Activated CD4-positive, alpha-beta T cell treated with anti-CD3 and anti-CD28 coated beads, Interleukin-2, amount 10 ng/mL, durations not matched to agents 24 days and 14 days (primary cell): ENCODE data around the gene SPIN3. TPM values are rescaled to one million over a fixed set of nuclear protein-coding genes. Genes with fewer than 3 reads are reported as not detected.
A peak's percentile ranks its signal among the peaks of the same experiment; 100 is the strongest.
"Not testable (repeated sequence)": the region's sequence is repeated elsewhere in the genome, so short reads cannot be mapped to it uniquely, and the experiment has no call there.

Experiments
- DNase-seq: peaks from one replicate; pipeline ENCODE4 v3.0.0; 2022
- H3K27ac Mint-ChIP-seq: one replicate; pipeline ENCODE4 v1.8.0; 2022; ENCODE audit warnings: mild to moderate bottlenecking, mixed read lengths
- H3K27me3 Mint-ChIP-seq: one replicate; pipeline ENCODE4 v1.8.0; 2022; ENCODE audit warnings: mixed read lengths
- H3K36me3 Mint-ChIP-seq: one replicate; pipeline ENCODE4 v1.8.0; 2022; ENCODE audit warnings: low read depth, mild to moderate bottlenecking, mixed read lengths
- H3K4me1 Mint-ChIP-seq: one replicate; pipeline ENCODE4 v1.8.0; 2021; ENCODE audit warnings: mixed read lengths
- H3K4me3 Mint-ChIP-seq: one replicate; pipeline ENCODE4 v1.8.0; 2022; ENCODE audit warnings: mild to moderate bottlenecking, moderate library complexity, mixed read lengths
- H3K9me3 Mint-ChIP-seq: one replicate; pipeline ENCODE4 v1.8.0; 2021; ENCODE audit warnings: mixed read lengths
- intact Hi-C: fragments of 100-400 bp; cut with micrococcal nuclease; formaldehyde crosslinking; loops from one replicate; pipeline ENCODE4 v1.15.1; 2023
- total RNA-seq: library from RNA; stranded (reverse); gene quantifications from 2 replicates; pipeline ENCODE4 v1.2.3, GENCODE V29; 2022

The SPIN3 gene
- 9.3 and 9.5 TPM in 2 replicates for total RNA-seq

GRCh38 chrX:56995271-56995994, at the start of gene SPIN3:
TSS of gene SPIN3 (minus strand) at chrX:56995541. CDS start at chrX:56994947, 594 bp downstream.
- peak within 1 kb of the TSS; percentile 91 for H3K27ac Mint-ChIP-seq
- peak; percentile 86 for DNase-seq
- H3K27me3 Mint-ChIP-seq: no peaks in the 10 kb centered on the region
- intact Hi-C loops: loop anchor here (2.0 to 10.0 kb wide), 4 partner anchors 125 to 431 kb away; partner anchors contain the start of genes SPIN2B and UBQLN2
- no peaks in the 10 kb centered on the region for H3K9me3 Mint-ChIP-seq
- peaks cover 25% of the 10 kb centered on the region for H3K4me1 Mint-ChIP-seq
- peaks cover 12% of the 10 kb centered on the region for H3K36me3 Mint-ChIP-seq
- H3K4me3 Mint-ChIP-seq: peak within 1 kb of the TSS; percentile 87

DNA sequence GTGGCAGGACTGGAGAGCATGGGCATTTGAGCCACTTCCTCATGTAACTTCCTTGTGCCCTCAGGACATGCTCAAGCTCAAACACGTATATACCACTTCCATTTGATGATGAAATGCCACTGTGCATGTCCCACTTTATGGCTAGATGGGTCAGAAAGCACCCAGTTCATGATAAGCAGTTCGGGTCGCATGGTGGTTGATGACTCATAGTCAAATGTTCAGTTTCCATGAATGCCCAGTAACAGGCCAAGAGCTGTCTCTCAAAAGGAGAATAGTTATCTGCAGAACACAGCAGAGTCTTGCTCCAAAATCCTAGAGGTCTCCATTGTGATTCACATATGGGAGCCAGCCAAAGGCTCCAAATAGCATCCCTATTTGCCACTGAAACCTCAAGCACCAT, 48.9 kb upstream of the SPIN3 start:
- H3K9me3 Mint-ChIP-seq: peaks cover 3% of the 10 kb centered on the region
- intact Hi-C loops: no loop called here
- no peaks in the 10 kb centered on the region for H3K36me3 Mint-ChIP-seq
- peaks cover 2% of the 10 kb centered on the region for H3K4me1 Mint-ChIP-seq
- H3K4me3 Mint-ChIP-seq: no peak overlapping the region
- no peak for DNase-seq
- no peak overlapping the region for H3K27ac Mint-ChIP-seq
- H3K27me3 Mint-ChIP-seq: no peaks in the 10 kb centered on the region

DNA sequence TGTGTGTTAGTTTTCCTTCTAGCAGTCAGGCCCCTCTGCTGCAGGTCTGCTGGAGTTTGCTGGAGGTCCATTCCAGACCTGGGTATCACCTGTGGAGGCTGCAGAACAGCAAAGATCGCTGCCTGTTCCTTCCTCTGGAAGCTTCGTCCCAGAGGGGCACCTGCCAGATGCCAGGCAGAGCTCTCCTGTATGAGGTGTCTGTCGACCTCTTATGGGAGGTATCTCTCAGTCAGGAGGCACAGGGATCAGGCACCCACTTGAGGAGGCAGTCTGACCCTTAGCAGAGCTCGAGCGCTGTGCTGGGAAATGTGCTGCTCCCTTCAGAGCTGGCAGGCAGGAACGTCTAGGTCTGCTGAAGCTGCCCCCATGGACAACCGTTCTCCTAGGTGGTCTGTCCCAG, 41.9 kb upstream of the SPIN3 start:
- DNase-seq, H3K4me1 Mint-ChIP-seq, H3K36me3 Mint-ChIP-seq, H3K27ac Mint-ChIP-seq, intact Hi-C loops, H3K9me3 Mint-ChIP-seq, H3K27me3 Mint-ChIP-seq, H3K4me3 Mint-ChIP-seq: not testable (repeated sequence)

- Mint-ChIP-seq H3K27ac (peak overlapping the region; percentile 91), H3K9me3 (no peaks in the 10 kb centered on the region), H3K4me3 (peak overlapping the region; percentile 87), H3K36me3 (peaks cover 12% of the 10 kb centered on the region), H3K27me3 (no peaks in the 10 kb centered on the region), H3K4me1 (peaks cover 25% of the 10 kb centered on the region)
- intact Hi-C loops: loop anchor here (2.0 to 10.0 kb wide), 4 partner anchors 126 to 430 kb away; partner anchors contain the start of genes SPIN2B and UBQLN2
- DNase-seq: no peak
These were observed 718 bp downstream of the SPIN3 start for GRCh38 chrX:56994375-56995270.

DNA sequence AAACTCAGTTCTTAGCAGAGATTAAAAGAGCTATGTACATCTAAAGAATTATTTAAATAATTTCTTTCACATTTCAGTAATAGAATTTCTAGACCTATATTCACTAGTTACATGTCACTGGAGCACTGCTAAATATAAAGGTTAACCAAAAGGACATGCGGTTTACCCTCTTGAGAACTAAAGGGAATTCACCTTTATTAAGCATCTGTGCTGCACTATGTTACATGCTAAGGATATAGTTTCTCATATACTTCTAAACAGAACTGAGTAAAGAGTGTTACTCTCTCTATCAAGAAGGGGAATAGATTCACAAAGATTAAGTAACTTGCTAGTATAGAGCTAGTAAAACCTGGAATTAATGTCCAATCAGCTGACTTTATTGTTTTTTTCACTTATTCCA, 7.6 kb downstream of the SPIN3 start:
- DNase-seq: no peak
- Mint-ChIP-seq H3K36me3 (peaks cover 22% of the 10 kb centered on the region), H3K27ac (no peak overlapping the region), H3K4me3 (no peak overlapping the region), H3K27me3 (no peaks in the 10 kb centered on the region), H3K9me3 (no peaks in the 10 kb centered on the region), H3K4me1 (peaks cover 19% of the 10 kb centered on the region)
- intact Hi-C loops: no loop called here

GRCh38 chrX:56986138-56986537, 9.2 kb downstream of the SPIN3 start:
- Mint-ChIP-seq H3K9me3 (no peaks in the 10 kb centered on the region), H3K27me3 (no peaks in the 10 kb centered on the region), H3K4me3 (no peak overlapping the region), H3K4me1 (peaks cover 11% of the 10 kb centered on the region), H3K27ac (no peak overlapping the region), H3K36me3 (peaks cover 21% of the 10 kb centered on the region)
- no peak for DNase-seq
- intact Hi-C loops: no loop called here

- no peaks in the 10 kb centered on the region for H3K27me3 Mint-ChIP-seq
- no peak overlapping the region for H3K27ac Mint-ChIP-seq
- no peak overlapping the region for H3K4me3 Mint-ChIP-seq
- H3K4me1 Mint-ChIP-seq: peaks cover 2% of the 10 kb centered on the region
- peak; percentile 83 for DNase-seq
- no peaks in the 10 kb centered on the region for H3K9me3 Mint-ChIP-seq
- intact Hi-C loops: loop anchor here (1.0 kb wide), 3 partner anchors 175 to 216 kb away; no protein-coding TSS in a partner anchor
- H3K36me3 Mint-ChIP-seq: peaks cover 10% of the 10 kb centered on the region
These were observed 17.2 kb downstream of the SPIN3 start for GRCh38 chrX:56978172-56978571.

- Mint-ChIP-seq H3K27ac (no peak overlapping the region), H3K36me3 (peaks cover 11% of the 10 kb centered on the region), H3K4me3 (no peak overlapping the region), H3K9me3 (no peaks in the 10 kb centered on the region), H3K27me3 (no peaks in the 10 kb centered on the region), H3K4me1 (peaks cover 2% of the 10 kb centered on the region)
- DNase-seq: no peak
- intact Hi-C loops: no loop called here
These were observed 19.7 kb downstream of the SPIN3 start for GRCh38 chrX:56975611-56976010.

DNA sequence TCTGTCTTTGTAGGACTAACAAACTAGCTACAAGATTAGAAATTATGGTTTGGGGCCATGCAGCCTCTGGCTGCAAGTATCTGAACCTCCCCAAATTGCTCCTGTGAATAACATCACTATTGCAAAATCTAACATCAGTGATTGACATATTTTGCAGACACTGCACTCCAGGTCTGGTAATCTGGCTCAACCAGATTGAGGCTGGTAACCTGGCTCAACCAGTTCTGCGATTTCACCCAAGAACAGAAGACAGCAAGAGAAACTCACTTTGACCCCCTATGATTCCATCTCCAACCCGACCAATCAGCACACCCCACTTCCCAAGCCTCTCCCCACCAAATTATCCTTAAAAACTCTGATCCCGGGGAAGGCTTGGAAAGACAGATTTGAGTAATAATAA, 20.9 kb downstream of the SPIN3 start:
- intact Hi-C loops: no loop called here
- Mint-ChIP-seq H3K9me3 (no peaks in the 10 kb centered on the region), H3K36me3 (peaks cover 12% of the 10 kb centered on the region), H3K4me3 (no peak overlapping the region), H3K27me3 (no peaks in the 10 kb centered on the region), H3K4me1 (peaks cover 2% of the 10 kb centered on the region), H3K27ac (no peak overlapping the region)
- DNase-seq: no peak

DNA sequence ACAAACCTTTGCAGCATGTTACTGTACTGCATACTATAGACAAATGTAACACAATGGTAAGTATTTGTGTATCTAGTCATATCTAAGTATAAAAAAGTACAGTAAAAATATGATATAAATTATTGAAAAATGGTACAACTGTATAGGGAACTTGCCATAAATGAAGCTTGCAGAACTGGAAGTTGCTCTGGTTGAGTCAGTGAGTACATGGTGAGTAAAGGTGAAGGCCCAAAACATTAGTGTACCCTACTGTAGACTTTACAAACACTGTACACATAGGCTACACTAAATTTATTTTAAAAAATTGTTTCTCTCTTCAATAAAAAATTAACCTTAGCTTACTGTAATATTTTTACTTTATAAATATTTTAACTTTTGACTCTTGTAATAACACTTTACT, 25.8 kb downstream of the SPIN3 start:
- peaks cover 12% of the 10 kb centered on the region for H3K36me3 Mint-ChIP-seq
- no peaks in the 10 kb centered on the region for H3K4me1 Mint-ChIP-seq
- no peak for DNase-seq
- no peak overlapping the region for H3K27ac Mint-ChIP-seq
- H3K27me3 Mint-ChIP-seq: no peaks in the 10 kb centered on the region
- H3K9me3 Mint-ChIP-seq: no peaks in the 10 kb centered on the region
- H3K4me3 Mint-ChIP-seq: no peak overlapping the region
- intact Hi-C loops: no loop called here

DNA sequence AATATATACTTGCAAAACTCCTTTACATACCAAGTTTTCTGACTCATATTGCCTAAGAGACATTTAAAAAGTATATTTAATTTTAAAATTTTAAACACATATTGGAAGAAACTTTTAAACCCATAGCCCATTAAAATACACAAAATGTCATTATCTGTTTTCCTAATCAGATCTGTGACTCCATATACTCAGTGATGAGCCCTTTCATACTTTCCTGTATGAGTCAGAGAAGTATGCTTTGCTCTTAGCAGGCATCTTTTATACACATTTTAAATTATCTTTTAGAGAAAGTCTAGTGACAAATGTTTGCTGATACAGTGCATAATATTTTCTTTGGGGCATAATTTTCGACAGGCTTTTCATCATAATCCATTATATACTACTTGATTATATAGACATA, 26.4 kb downstream of the SPIN3 start:
- Mint-ChIP-seq H3K36me3 (peaks cover 12% of the 10 kb centered on the region), H3K4me3 (no peak overlapping the region), H3K27me3 (no peaks in the 10 kb centered on the region), H3K4me1 (peaks cover 2% of the 10 kb centered on the region), H3K27ac (no peak overlapping the region), H3K9me3 (no peaks in the 10 kb centered on the region)
- DNase-seq: no peak
- intact Hi-C loops: no loop called here

DNA sequence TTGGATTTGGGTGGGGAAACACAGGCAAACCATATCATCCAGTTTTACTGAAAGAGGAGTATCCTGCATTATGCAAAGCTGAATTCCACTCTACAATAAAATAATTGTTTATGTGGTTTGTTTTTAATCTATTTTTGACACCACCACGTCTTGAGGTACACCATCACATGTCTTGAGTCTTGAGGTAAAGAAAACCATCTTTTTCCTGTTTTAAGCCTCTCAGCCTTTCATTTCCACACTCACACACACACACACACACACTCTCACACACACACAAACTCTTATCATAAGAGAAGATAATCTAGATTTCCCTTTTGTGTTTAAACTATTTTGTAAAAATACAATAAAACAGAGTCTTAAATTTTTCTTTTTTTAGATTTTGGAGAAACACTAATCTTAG, 32.0 kb downstream of the SPIN3 start:
- peaks cover 7% of the 10 kb centered on the region for H3K36me3 Mint-ChIP-seq
- no peaks in the 10 kb centered on the region for H3K9me3 Mint-ChIP-seq
- no peak overlapping the region for H3K27ac Mint-ChIP-seq
- H3K4me3 Mint-ChIP-seq: no peak overlapping the region
- peak; percentile 56 for DNase-seq
- intact Hi-C loops: no loop called here
- no peaks in the 10 kb centered on the region for H3K27me3 Mint-ChIP-seq
- H3K4me1 Mint-ChIP-seq: peaks cover 6% of the 10 kb centered on the region

GRCh38 chrX:56947699-56948098, 47.6 kb downstream of the SPIN3 start:
- DNase-seq: no peak
- Mint-ChIP-seq H3K27me3 (no peaks in the 10 kb centered on the region), H3K9me3 (peaks cover 17% of the 10 kb centered on the region), H3K36me3 (peaks cover 2% of the 10 kb centered on the region), H3K4me1 (no peaks in the 10 kb centered on the region), H3K4me3 (no peak overlapping the region), H3K27ac (no peak overlapping the region)
- intact Hi-C loops: no loop called here

GRCh38 chrX:56946201-56946600, 49.1 kb downstream of the SPIN3 start:
- intact Hi-C loops, DNase-seq, H3K27me3 Mint-ChIP-seq, H3K4me1 Mint-ChIP-seq, H3K36me3 Mint-ChIP-seq, H3K4me3 Mint-ChIP-seq, H3K9me3 Mint-ChIP-seq, H3K27ac Mint-ChIP-seq: not testable (repeated sequence)
